K562 (cell line): ENCODE results near the gene NDUFB10. TPM values are rescaled to one million over a fixed set of nuclear protein-coding genes. Genes with fewer than 3 reads are reported as not detected.
A peak's percentile ranks its signal among the peaks of the same experiment; 100 is the strongest.

Source experiments
- CHD2 ChIP-seq: IDR thresholded peaks from 2 replicates; pipeline ENCODE4 v1.6.1; 2011; ENCODE audit warnings: low read depth, low read length
- MGA ChIP-seq: fragments of 450-650 bp; IDR thresholded peaks from 2 replicates; pipeline ENCODE4 v1.6.1; 2016; ENCODE audit warnings: mild to moderate bottlenecking, moderate library complexity
- MNT ChIP-seq, 2 experiments: fragments of 450-650 bp; conservative IDR thresholded peaks; 2 replicates each; pipeline ENCODE4 v1.6.1; 2017; ENCODE audit warnings: mild to moderate bottlenecking in 2 of 2, moderate library complexity in 2 of 2
- PRMT5 ChIP-seq: sonication (generic); formaldehyde crosslinking; IDR thresholded peaks from 2 replicates; pipeline ENCODE4 v1.5.0; 2020; ENCODE audit warnings: missing genetic modification reagents
- SIN3A ChIP-seq, 2 experiments: fragments of 150-350 bp in 1 of 2; IDR thresholded peaks; 2 replicates each; pipeline ENCODE4 v1.6.1; 2011 to 2016; ENCODE audit warnings: borderline replicate concordance in 2 of 2, low read depth in 2 of 2, low read length in 2 of 2, mild to moderate bottlenecking in 2 of 2, moderate library complexity in 2 of 2; ENCODE audit not compliant: control insufficient read depth in 1 of 2
- SMARCB1 ChIP-seq: IDR thresholded peaks from 2 replicates; pipeline ENCODE4 v1.6.1; 2011; ENCODE audit warnings: improper control_type of control experiment, low read depth; ENCODE audit not compliant: insufficient read length
- SP2 ChIP-seq: IDR thresholded peaks from 2 replicates; pipeline ENCODE4 v1.6.1; 2011; ENCODE audit warnings: mild to moderate bottlenecking, low read depth, low read length, moderate library complexity; ENCODE audit not compliant: poor library complexity, severe bottlenecking; ENCODE audit errors: extremely low read depth
- TARDBP ChIP-seq: fragments of 450-650 bp; IDR thresholded peaks from 2 replicates; pipeline ENCODE4 v1.6.1; 2016
- ZFP1 ChIP-seq: fragments of 450-650 bp; formaldehyde crosslinking; IDR thresholded peaks from 2 replicates; pipeline ENCODE4 v1.4.0; 2020; ENCODE audit warnings: mild to moderate bottlenecking, mixed read lengths
- ZNF253 ChIP-seq: fragments of 250-450 bp; sonication (Bioruptor Pico); conservative IDR thresholded peaks from 2 replicates; pipeline ENCODE4 v1.6.1; 2021; ENCODE audit warnings: mild to moderate bottlenecking
- ZNF561 ChIP-seq: fragments of 450-650 bp; formaldehyde crosslinking; conservative IDR thresholded peaks from 2 replicates; pipeline ENCODE4 v1.4.0; 2020; ENCODE audit warnings: mild to moderate bottlenecking, moderate library complexity
- polyA plus RNA-seq, 8 experiments: library from polyadenylated mRNA; depleted of rRNA in 4 of 8; stranded (reverse) in 5 of 8; unstranded in 3 of 8; fragments of >200 nt; fragmentation: Nextera tagmentation in 2 of 8; fragmentation: Illumina TruSeq in 1 of 8; extraction: Ambion mirVana in 2 of 8; extraction: Trizol in 1 of 8; gene quantifications; 2 replicates each; pipeline versions ENCODE4 v1.2.1 to v1.2.3, GENCODE V29; 2011 to 2014; ENCODE audit warnings: inconsistent platforms in 1 of 8, missing spikeins in 1 of 8
- total RNA-seq, 7 experiments: library from RNA; depleted of rRNA in 6 of 7; stranded (reverse); fragments of >200 nt in 6 of 7; fragmentation: Illumina TruSeq in 2 of 7; extraction: Trizol in 2 of 7; gene quantifications; 2 replicates each; pipeline versions ENCODE4 v1.2.1 to v1.2.3, GENCODE V29; 2011 to 2021; ENCODE audit warnings: low replicate concordance in 1 of 7
- TF ChIP-seq, protein P1 (sequence below): fragments of 450-650 bp; formaldehyde crosslinking; IDR thresholded peaks from 2 replicates; pipeline ENCODE4 v1.4.0; 2020; ENCODE audit warnings: mild to moderate bottlenecking

The NDUFB10 gene
- total and polyA plus RNA-seq, 9 of the 15 experiments (the other 6 are each of a cell fraction or from before 2014, with no cell fraction given) = 69.3 to 527 (median 161) TPM

DNA sequence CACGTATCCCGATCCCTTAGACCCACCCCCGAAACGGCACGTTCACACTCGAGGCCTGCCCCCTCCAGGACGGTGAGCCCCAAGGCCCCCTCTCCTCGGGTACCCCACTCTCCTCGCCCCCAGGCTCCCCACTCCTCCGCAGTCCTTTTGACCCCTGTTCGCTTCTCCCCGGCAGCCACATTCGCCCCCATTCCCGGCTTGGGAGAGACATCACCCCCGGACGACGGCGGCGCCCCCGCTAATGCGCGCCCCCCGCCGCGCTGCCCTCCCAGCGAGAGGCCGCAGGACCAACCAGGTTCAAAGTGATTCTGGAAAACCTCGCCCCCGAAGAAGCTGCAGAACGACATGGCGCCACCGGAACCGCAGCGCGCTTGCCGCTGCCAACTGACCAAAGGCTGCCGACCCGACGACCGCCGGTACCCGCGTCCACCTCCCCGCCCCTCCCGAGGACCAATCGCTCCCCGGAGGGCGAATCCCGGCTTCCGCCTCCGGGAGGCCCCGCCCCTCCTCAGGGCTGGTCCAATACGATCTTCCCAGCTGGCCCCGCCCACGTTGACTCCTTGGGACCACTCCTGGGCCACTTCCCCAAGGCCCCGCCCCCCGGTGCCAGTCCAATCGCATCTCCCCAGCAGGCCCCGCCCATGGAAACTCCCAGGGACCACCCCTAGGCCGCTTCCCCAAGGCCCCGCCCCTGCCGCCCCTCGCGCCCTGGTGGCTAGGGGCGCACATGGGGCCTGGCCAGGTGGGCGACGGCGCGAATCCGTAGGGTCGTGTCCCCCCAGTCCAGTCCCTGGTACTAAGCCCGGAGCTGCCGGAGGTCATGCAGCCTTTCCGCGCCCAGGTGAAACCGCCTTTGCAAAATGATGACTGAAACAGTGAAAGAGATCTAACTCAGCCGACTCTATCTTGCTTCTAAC, 16.3 kb upstream of the NDUFB10 start, which contains the start of gene MSRB1 (continued):
- TF ChIP-seq MGA (no peak), SP2 (peak; percentile 37), CHD2 (no peak), ZFP1 (CRISPR knock-in tag) (no peak), SMARCB1 (no peak), ZNF561 (CRISPR knock-in tag) (0 out of 2 replicates have a peak, but pooled peaks have one; percentile 26), ZNF253 (CRISPR knock-in tag) (no peak), PRMT5 (CRISPR knock-in tag) (no peak), MNT (conservative IDR thresholded peaks at IDR 0.05) (peak; percentile 24 to 43; a peak in 3 of 4 replicates), SIN3A (IDR thresholded peaks at IDR 0.05; ENCODE audit: borderline replicate concordance in 2 of 2, control insufficient read depth in 1 of 2, low read depth in 2 of 2, low read length in 2 of 2) (0 out of 4 replicates have a peak, but pooled peaks of 1 of the 2 experiments have one; percentile 69), TARDBP (no peak)
- TF ChIP-seq, protein P1, sequence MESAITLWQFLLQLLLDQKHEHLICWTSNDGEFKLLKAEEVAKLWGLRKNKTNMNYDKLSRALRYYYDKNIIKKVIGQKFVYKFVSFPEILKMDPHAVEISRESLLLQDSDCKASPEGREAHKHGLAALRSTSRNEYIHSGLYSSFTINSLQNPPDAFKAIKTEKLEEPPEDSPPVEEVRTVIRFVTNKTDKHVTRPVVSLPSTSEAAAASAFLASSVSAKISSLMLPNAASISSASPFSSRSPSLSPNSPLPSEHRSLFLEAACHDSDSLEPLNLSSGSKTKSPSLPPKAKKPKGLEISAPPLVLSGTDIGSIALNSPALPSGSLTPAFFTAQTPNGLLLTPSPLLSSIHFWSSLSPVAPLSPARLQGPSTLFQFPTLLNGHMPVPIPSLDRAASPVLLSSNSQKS (CRISPR knock-in tag) = no peak
